T-cell (primary cell): ENCODE results near the gene ELF4. TPM values are rescaled to one million over a fixed set of nuclear protein-coding genes. Genes with fewer than 3 reads are reported as not detected.

Source experiments
- ATAC-seq, 4 experiments: fragments of 200-7000 bp in 3 of 4; fragments of 150-1000 bp in 1 of 4; cut with Tn5 transposase; replicated peaks in 1 of 4; 1 replicate in 3 of 4; 2 replicates in 1 of 4; pipeline ENCODE4 v1.10.0; 2021; ENCODE audit warnings: moderate library complexity in 3 of 4, mild to moderate bottlenecking in 2 of 4, moderate number of reproducible peaks in 1 of 4
- CTCF ChIA-PET, 2 donors: fragments of 300-600 bp; sonication (Branson Sonifier 250); formaldehyde crosslinking; loops; one replicate each; lab custom pipeline; 2022; ENCODE audit warnings: antibody characterized with exemption in 2 of 2; lab: Charles Lee
- POLR2A ChIA-PET, 2 donors: fragments of 300-600 bp; sonication (Branson Sonifier 250); formaldehyde crosslinking; loops; one replicate each; lab custom pipeline; 2022; ENCODE audit warnings: antibody characterized with exemption in 2 of 2; lab: Charles Lee
- DNase-seq, 35 experiments: peaks; one replicate each; pipeline versions ENCODE4 v3.0.0 to v3.0.0-alpha.2; 2013 to 2023
- H3K27ac ChIP-seq: one replicate; pipeline ENCODE4 v1.5.1; 2013; ENCODE audit warnings: low read length
- H3K27me3 ChIP-seq, 2 experiments: replicated peaks in 1 of 2; 1 replicate in 1 of 2; 2 replicates in 1 of 2; pipeline versions ENCODE4 v1.6.1 to v1.7.0; 2013; ENCODE audit warnings: low read length in 1 of 2, mixed read lengths in 1 of 2; ENCODE audit not compliant: control insufficient read depth in 2 of 2, insufficient read depth in 2 of 2; ENCODE audit errors: extremely low read depth in 1 of 2
- H3K36me3 ChIP-seq, 2 donors: 1 replicate in 1 of 2; 2 replicates in 1 of 2; pipeline versions ENCODE4 v1.6.1 to v1.7.0; 2013; ENCODE audit warnings: low read length in 1 of 2; ENCODE audit not compliant: control insufficient read depth in 2 of 2, insufficient read depth in 1 of 2; ENCODE audit errors: extremely low read depth in 1 of 2
- H3K4me1 ChIP-seq, 2 experiments: 1 replicate in 1 of 2; 2 replicates in 1 of 2; pipeline versions ENCODE4 v1.6.1 to v1.7.0; 2013; ENCODE audit warnings: low read length in 2 of 2, mixed read lengths in 1 of 2; ENCODE audit not compliant: insufficient read depth in 2 of 2, control insufficient read depth in 1 of 2; ENCODE audit errors: extremely low read depth in 1 of 2
- H3K4me3 ChIP-seq, 2 donors: 1 replicate in 1 of 2; 2 replicates in 1 of 2; pipeline versions ENCODE4 v1.5.1 to v1.7.0; 2013; ENCODE audit warnings: mild to moderate bottlenecking in 2 of 2, low read length in 1 of 2, moderate library complexity in 1 of 2; ENCODE audit not compliant: control insufficient read depth in 1 of 2; ENCODE audit errors: extremely low read depth in 1 of 2
- H3K9me3 ChIP-seq: 2 replicates; pipeline ENCODE4 v1.7.0; 2013
- H3K27ac Mint-ChIP-seq, 2 donors: one replicate each; pipeline ENCODE4 v1.8.0; 2020 to 2021; ENCODE audit warnings: mild to moderate bottlenecking in 2 of 2, mixed read lengths in 2 of 2
- H3K27me3 Mint-ChIP-seq, 2 donors: one replicate each; pipeline ENCODE4 v1.8.0; 2021 to 2022; ENCODE audit warnings: mixed read lengths in 2 of 2
- H3K36me3 Mint-ChIP-seq: one replicate; pipeline ENCODE4 v1.8.0; 2021; ENCODE audit warnings: mixed read lengths
- H3K4me1 Mint-ChIP-seq, 3 donors: one replicate each; pipeline ENCODE4 v1.8.0; 2020 to 2022; ENCODE audit warnings: mixed read lengths in 3 of 3, mild to moderate bottlenecking in 1 of 3
- H3K4me3 Mint-ChIP-seq, 3 donors: one replicate each; pipeline ENCODE4 v1.8.0; 2020 to 2022; ENCODE audit warnings: mild to moderate bottlenecking in 3 of 3, mixed read lengths in 3 of 3, moderate library complexity in 3 of 3
- H3K9me3 Mint-ChIP-seq, 3 donors: one replicate each; pipeline ENCODE4 v1.8.0; 2020 to 2022; ENCODE audit warnings: mixed read lengths in 3 of 3
- WGBS: methylation state at CpG from one replicate; pipeline ENCODE4 v1.1.5; 2013; ENCODE audit warnings: missing lambda C conversion rate; ENCODE audit not compliant: insufficient coverage; 5-methylcytosine and 5-hydroxymethylcytosine counted together
- total RNA-seq, 35 experiments: library from RNA in 6 of 35; stranded (reverse) in 6 of 35; fragments of 120-200 nt in 1 of 35; gene quantifications; one replicate each; pipeline versions ENCODE4 v1.2.1 to v1.2.4 and lab custom pipeline; 2013 to 2026

The ELF4 gene
- total RNA-seq, 5 donors from 2014 or later (not counting 1 experiment from before 2014, with no cell fraction given) = 30.0 to 35.6 (median 30.6) TPM

DNA sequence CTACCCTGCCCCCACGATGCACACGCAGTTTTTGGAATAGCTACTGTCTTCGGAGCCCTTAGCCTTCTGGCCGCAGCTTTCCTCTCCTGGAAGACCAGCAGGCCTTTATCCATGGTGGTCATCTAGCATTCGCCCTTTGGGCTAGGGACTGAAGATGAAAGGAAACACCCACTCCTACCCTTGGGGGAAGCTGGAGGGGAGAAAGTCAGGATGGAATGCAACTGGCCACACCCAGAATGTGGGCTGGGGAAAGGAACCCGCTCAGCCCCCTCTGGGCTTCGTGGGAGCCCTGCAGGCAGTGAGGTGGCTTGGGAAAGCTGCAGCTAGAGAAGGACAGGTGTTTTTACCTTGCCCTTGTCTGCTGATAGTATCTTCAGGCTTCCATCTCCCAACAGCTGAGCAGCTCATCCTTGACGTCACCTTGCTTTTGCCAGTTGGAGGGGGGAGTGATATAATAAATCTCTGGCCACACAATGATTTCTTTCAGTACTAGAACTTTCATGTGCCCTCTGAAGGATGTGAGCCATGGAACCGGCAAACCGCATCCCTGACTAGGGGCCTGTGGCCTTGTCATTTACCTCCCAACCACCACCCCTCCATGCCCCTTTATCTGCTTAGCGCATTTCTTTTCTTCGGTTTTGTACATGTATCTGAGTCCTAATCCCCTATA, 59.0 kb downstream of the ELF4 start:
- Mint-ChIP-seq H3K27ac (no peak overlapping the region), H3K4me1 (no peaks in the 10 kb centered on the region), H3K27me3 (peaks cover 0 to 3% of the 10 kb centered on the region in 2 donors), H3K9me3 (no peaks in the 10 kb centered on the region), H3K36me3 (peaks cover 9% of the 10 kb centered on the region), H3K4me3 (no peak overlapping the region)
- ChIA-PET CTCF (no interaction called here), POLR2A (no interaction called here)
- WGBS = no CpG with 5 or more reads among the region's 12 CpGs
- Histone ChIP-seq H3K36me3 (peaks cover 0 to 29% of the 10 kb centered on the region in 2 donors), H3K4me1 (no peaks in the 10 kb centered on the region), H3K27me3 (no peaks in the 10 kb centered on the region), H3K27ac (no peak overlapping the region), H3K9me3 (no peaks in the 10 kb centered on the region), H3K4me3 (no peak overlapping the region)
- ATAC-seq (no peak), DNase-seq (no peak)

- Histone ChIP-seq H3K27ac (no peak overlapping the region), H3K27me3 (no peaks in the 10 kb centered on the region), H3K36me3 (peaks cover 0 to 29% of the 10 kb centered on the region in 2 donors), H3K9me3 (no peaks in the 10 kb centered on the region), H3K4me1 (no peaks in the 10 kb centered on the region), H3K4me3 (no peak overlapping the region)
- H3K27me3 Mint-ChIP-seq = peaks cover 0 to 3% of the 10 kb centered on the region in 2 donors
- ChIA-PET CTCF (no interaction called here), POLR2A (interaction anchor here in 1 of 2 donors (0.6 kb wide), 1 partner anchor 531 kb away, joined by 3 read pairs; no protein-coding TSS in a partner anchor)
- H3K4me3 Mint-ChIP-seq = no peak overlapping the region
- no peak overlapping the region for H3K27ac Mint-ChIP-seq
- DNase-seq (no peak), ATAC-seq (no peak)
- 100% methylated on average over 3 of the region's 8 CpGs for WGBS
- H3K36me3 Mint-ChIP-seq = peaks cover 10% of the 10 kb centered on the region
- no peaks in the 10 kb centered on the region for H3K9me3 Mint-ChIP-seq
- no peaks in the 10 kb centered on the region for H3K4me1 Mint-ChIP-seq
These were observed 60.5 kb downstream of the ELF4 start for GRCh38 chrX:130049821-130050220.

DNA sequence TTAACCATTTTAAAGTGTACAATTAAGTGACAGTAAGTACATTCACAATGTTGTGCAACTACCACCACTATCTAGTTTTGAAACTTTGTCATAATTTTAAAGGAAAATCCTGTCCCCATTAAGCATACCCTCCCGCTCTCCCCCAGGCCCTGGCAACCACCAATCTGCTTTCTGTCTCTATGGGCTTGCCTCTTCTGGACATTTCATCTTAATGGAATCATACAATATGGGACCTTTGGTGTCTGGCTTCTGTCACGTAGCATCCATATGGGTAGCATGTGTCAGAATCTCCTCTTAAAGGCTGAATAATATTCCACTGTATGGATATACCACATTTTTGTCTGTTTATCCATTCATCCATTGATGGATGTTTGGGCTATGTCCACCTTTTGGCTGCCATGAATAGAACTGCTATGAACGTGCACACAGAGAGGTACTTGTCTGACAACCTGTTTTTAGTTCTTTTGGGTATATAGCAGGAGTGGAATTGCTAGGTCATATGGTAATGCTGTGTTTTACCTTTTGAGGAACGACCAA, 61.5 kb downstream of the ELF4 start:
- H3K36me3 ChIP-seq = peaks cover 0 to 29% of the 10 kb centered on the region in 2 donors
- H3K4me1 Mint-ChIP-seq = no peaks in the 10 kb centered on the region
- CTCF ChIA-PET = no interaction called here

GRCh38 chrX:130047416-130047815, 62.9 kb downstream of the ELF4 start:
- no peaks in the 10 kb centered on the region for H3K4me1 Mint-ChIP-seq
- no peak for ATAC-seq

More for the DNA sequence above, 61.5 kb downstream of the ELF4 start:
- Mint-ChIP-seq H3K36me3 (peaks cover 12% of the 10 kb centered on the region), H3K27ac (no peak overlapping the region), H3K4me3 (no peak overlapping the region), H3K27me3 (peaks cover 0 to 3% of the 10 kb centered on the region in 2 donors), H3K9me3 (no peaks in the 10 kb centered on the region)
- Histone ChIP-seq H3K9me3 (no peaks in the 10 kb centered on the region), H3K4me3 (no peak overlapping the region), H3K27me3 (no peaks in the 10 kb centered on the region), H3K4me1 (no peaks in the 10 kb centered on the region), H3K27ac (no peak overlapping the region)
- no CpG with 5 or more reads among the region's 4 CpGs for WGBS
- POLR2A ChIA-PET = no interaction called here
- ATAC-seq (no peak), DNase-seq (no peak)

GRCh38 chrX:130039847-130040246, 70.5 kb downstream of the ELF4 start:
- CTCF ChIA-PET = interaction anchor here in 1 of 2 donors (1.0 kb wide), 1 partner anchor 16 kb away, joined by 3 read pairs; no protein-coding TSS in a partner anchor
- DNase-seq (no peak), ATAC-seq (no peak)
- Histone ChIP-seq H3K27ac (no peak overlapping the region), H3K9me3 (no peaks in the 10 kb centered on the region), H3K4me3 (no peak overlapping the region), H3K27me3 (no peaks in the 10 kb centered on the region), H3K36me3 (peaks cover 0 to 28% of the 10 kb centered on the region in 2 donors), H3K4me1 (no peaks in the 10 kb centered on the region)
- WGBS = no CpG with 5 or more reads among the region's 2 CpGs
- Mint-ChIP-seq H3K4me1 (no peaks in the 10 kb centered on the region), H3K27me3 (no peaks in the 10 kb centered on the region), H3K27ac (no peak overlapping the region), H3K9me3 (no peaks in the 10 kb centered on the region), H3K36me3 (peaks cover 8% of the 10 kb centered on the region), H3K4me3 (no peak overlapping the region)
- POLR2A ChIA-PET = no interaction called here

More at GRCh38 chrX:130047416-130047815, 62.9 kb downstream of the ELF4 start:
- Mint-ChIP-seq H3K36me3 (peaks cover 12% of the 10 kb centered on the region), H3K4me3 (no peak overlapping the region), H3K27me3 (peaks cover 0 to 3% of the 10 kb centered on the region in 2 donors), H3K9me3 (no peaks in the 10 kb centered on the region), H3K27ac (no peak overlapping the region)
- POLR2A ChIA-PET = no interaction called here
- no peaks in the 10 kb centered on the region for H3K4me1 ChIP-seq
- H3K27me3 ChIP-seq = no peaks in the 10 kb centered on the region
- no peak overlapping the region for H3K27ac ChIP-seq
- no peak for DNase-seq
- H3K4me3 ChIP-seq = no peak overlapping the region
- H3K36me3 ChIP-seq = peaks cover 0 to 24% of the 10 kb centered on the region in 2 donors
- 100% methylated on average over 1 of the region's 5 CpGs for WGBS
- CTCF ChIA-PET = interaction anchor here in 1 of 2 donors (0.5 kb wide), 1 partner anchor 414 kb away, joined by 6 read pairs; no protein-coding TSS in a partner anchor
- H3K9me3 ChIP-seq = no peaks in the 10 kb centered on the region

DNA sequence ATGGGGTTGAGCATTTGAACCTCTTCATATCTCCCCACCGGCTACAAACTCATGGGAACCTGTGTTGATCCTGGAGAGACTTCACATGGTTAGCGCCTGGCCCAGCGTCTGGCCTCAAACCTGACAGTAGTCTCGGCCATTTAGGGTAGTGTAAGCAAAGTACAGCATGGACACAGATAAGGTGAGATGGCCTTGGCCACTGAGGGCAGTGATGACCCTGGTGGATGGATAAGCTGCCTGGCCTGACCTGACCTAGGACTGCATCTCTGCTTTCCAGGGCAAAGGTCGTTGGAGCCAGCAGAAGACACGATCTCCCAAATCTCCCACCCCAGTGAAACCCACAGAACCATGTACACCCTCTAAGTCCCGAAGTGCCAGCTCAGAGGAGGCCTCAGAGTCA, 76.1 kb downstream of the ELF4 start:
- H3K36me3 ChIP-seq = peaks cover 0 to 29% of the 10 kb centered on the region in 2 donors
- no peak overlapping the region for H3K4me3 ChIP-seq
- H3K27ac ChIP-seq = no peak overlapping the region
- POLR2A ChIA-PET = no interaction called here
- DNase-seq = no peak
- no peaks in the 10 kb centered on the region for H3K9me3 ChIP-seq
- Mint-ChIP-seq H3K36me3 (peaks cover 13% of the 10 kb centered on the region), H3K27ac (no peak overlapping the region), H3K4me1 (no peaks in the 10 kb centered on the region), H3K9me3 (no peaks in the 10 kb centered on the region), H3K4me3 (no peak overlapping the region), H3K27me3 (peaks cover 0 to 3% of the 10 kb centered on the region in 2 donors)
- 100% methylated on average over 2 of the region's 7 CpGs for WGBS
- H3K4me1 ChIP-seq = no peaks in the 10 kb centered on the region
- no peaks in the 10 kb centered on the region for H3K27me3 ChIP-seq
- CTCF ChIA-PET = no interaction called here
- no peak for ATAC-seq
